Measurements from ENCODE around the gene PPP1CC. TPM values are rescaled to one million over a fixed set of nuclear protein-coding genes. Genes with fewer than 3 reads are reported as not detected.

PPP1CC gene
- total RNA-seq, 2 donors from 2014 or later, result 92.9 to 103 TPM

- intact Hi-C loops (cut with DNase I), result no loop called here
- WGBS, result 88% methylated on average over 5 of the region's 5 CpGs
- Histone ChIP-seq H3K9me3 (no peaks in the 10 kb centered on the region), H3K27me3 (replicated peaks; ENCODE audit: insufficient read depth) (no peaks in the 10 kb centered on the region), H3K27ac (no peak overlapping the region), H3K4me1 (replicated peaks) (no peaks in the 10 kb centered on the region), H3K4me3 (no peak overlapping the region), H3K36me3 (no peaks in the 10 kb centered on the region)
- TF ChIP-seq POLR2AphosphoS5 (IDR thresholded peaks at IDR 0.05) (no peak), CTCF (IDR thresholded peaks at IDR 0.05) (no peak), POLR2A (IDR thresholded peaks at IDR 0.05) (no peak)
- DNase-seq (ENCODE audit: low spot score), result no peak
Observed at GRCh38 chr12:110677206-110677911, 65.3 kb downstream of the PPP1CC start.

DNA sequence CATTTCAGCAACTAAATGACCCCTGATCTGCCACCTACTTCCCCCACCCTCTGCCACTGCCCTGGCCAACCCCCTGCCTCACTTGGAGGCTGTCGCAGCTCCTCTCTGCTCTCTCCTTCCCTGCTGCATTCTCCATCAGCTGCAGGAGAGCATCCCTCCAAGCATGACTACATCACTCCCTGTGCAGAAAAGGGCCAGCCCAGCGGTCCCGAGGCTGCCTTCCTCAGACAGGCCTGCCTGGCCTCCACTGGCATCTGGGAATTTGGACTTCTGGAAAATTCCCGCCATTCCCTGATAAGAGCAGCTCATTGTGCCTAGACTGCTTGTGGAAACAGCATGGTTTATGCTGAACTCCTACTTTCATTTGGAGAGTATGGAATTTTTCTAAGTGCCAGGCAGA is 66.5 kb downstream of the PPP1CC start:
- DNase-seq (ENCODE audit: low spot score), result no peak
- no peak overlapping the region for H3K27ac ChIP-seq
- intact Hi-C loops (cut with DNase I), result no loop called here
- 94% methylated on average over 4 of the region's 4 CpGs for WGBS
- no peak overlapping the region for H3K4me3 ChIP-seq
- no peaks in the 10 kb centered on the region for H3K36me3 ChIP-seq
- TF ChIP-seq POLR2A (IDR thresholded peaks at IDR 0.05), result no peak
- no peaks in the 10 kb centered on the region for H3K4me1 ChIP-seq (replicated peaks)
- H3K9me3 ChIP-seq, result no peaks in the 10 kb centered on the region
- H3K27me3 ChIP-seq (replicated peaks; ENCODE audit: insufficient read depth), result no peaks in the 10 kb centered on the region

- 46% methylated on average over 4 of the region's 4 CpGs for WGBS
- TF ChIP-seq POLR2A (IDR thresholded peaks at IDR 0.05), result no peak
- no peak for TF ChIP-seq CTCF (IDR thresholded peaks at IDR 0.05)
- no peak for TF ChIP-seq POLR2AphosphoS5 (IDR thresholded peaks at IDR 0.05)
- intact Hi-C loops (cut with DNase I), result no loop called here
- no peak overlapping the region for H3K27ac ChIP-seq
- no peaks in the 10 kb centered on the region for H3K27me3 ChIP-seq (replicated peaks; ENCODE audit: insufficient read depth)
- H3K4me3 ChIP-seq, result no peak overlapping the region
- no peaks in the 10 kb centered on the region for H3K36me3 ChIP-seq
- H3K4me1 ChIP-seq (replicated peaks), result no peaks in the 10 kb centered on the region
- DNase-seq (ENCODE audit: low spot score), result no peak
- H3K9me3 ChIP-seq, result no peaks in the 10 kb centered on the region
Observed at GRCh38 chr12:110670161-110670701, 72.5 kb downstream of the PPP1CC start.

Other genes starting within 250 kb of the PPP1CC start
- gene VPS29, start 240.8 kb downstream of the PPP1CC start, total RNA-seq, result 10 to 100 TPM; 60.5 to 89.8 TPM
- 1 to 10 TPM in 1 of 2 donors, under 1 TPM in 1; 0.41 to 5.1 TPM for gene RAD9B, start 240.6 kb downstream of the PPP1CC start, total RNA-seq
- 10 to 100 TPM; 11.2 to 21.8 TPM for gene PPTC7, start 159.6 kb downstream of the PPP1CC start, total RNA-seq
- 10 to 100 TPM; 45.5 to 68.7 TPM for gene TCTN1, start 128.8 kb downstream of the PPP1CC start, total RNA-seq
- gene HVCN1, start 53.8 kb downstream of the PPP1CC start, total RNA-seq, result 10 to 100 TPM in 1 of 2 donors, 1 to 10 TPM in 1; 5.4 to 11.2 TPM
- 1 to 10 TPM in 1 of 2 donors, not detected in 1; 1.2 TPM for gene CCDC63, start 104.1 kb upstream of the PPP1CC start, total RNA-seq
- gene MYL2, start 177.7 kb upstream of the PPP1CC start, total RNA-seq, result 10 to 100 TPM in 1 of 2 donors, not detected in 1; 39.5 TPM